Cerebellar cortex (tissue), 1 donor: ENCODE results near the gene GPR25.
"Not testable (repeated sequence)": the region's sequence is repeated elsewhere in the genome, so short reads cannot be mapped to it uniquely, and the experiment has no call there.

Experiments
- DNase-seq: peaks from one replicate; pipeline ENCODE4 v3.0.0-alpha.2; 2015; ENCODE audit warnings: low spot score

GPR25 gene

GRCh38 chr1:200895443-200895789 is 22.6 kb downstream of the GPR25 start:
- DNase-seq = no peak

DNA sequence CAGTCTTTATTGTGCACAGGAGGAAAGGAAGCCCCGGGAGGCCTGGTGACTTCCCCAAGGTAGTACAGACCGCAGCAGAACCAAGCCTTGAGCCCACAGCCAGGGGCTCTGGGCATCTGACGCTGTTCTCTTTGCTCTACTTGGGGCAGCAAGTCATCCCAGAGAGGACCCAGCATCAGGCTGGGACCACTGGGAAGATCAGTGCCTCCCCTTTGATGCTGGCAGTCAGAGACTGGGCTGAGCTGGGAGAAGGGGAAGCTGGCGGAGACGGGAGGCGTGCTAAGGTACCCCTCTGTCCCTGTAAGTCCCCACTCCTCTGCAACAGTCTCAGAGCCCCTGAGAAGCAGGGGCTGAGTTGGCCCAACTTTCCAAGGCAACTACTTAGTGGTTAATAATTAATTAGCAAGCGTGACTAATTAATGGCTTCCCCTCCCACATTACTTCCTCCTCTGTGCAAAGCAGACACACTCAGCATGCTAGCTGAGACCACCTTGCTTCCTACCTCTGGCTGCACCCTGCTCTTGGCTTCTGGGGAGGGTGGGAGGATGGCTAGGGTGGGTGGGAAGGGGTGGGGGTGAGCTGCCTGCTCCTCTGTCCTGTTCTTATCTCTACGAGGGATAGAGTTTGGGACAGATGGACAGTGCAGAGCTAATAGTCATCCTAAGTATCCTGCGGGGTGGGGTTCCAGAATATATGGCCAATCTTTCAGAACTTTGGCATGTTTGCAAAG is 23.2 kb downstream of the GPR25 start:
- DNase-seq = no peak

DNA sequence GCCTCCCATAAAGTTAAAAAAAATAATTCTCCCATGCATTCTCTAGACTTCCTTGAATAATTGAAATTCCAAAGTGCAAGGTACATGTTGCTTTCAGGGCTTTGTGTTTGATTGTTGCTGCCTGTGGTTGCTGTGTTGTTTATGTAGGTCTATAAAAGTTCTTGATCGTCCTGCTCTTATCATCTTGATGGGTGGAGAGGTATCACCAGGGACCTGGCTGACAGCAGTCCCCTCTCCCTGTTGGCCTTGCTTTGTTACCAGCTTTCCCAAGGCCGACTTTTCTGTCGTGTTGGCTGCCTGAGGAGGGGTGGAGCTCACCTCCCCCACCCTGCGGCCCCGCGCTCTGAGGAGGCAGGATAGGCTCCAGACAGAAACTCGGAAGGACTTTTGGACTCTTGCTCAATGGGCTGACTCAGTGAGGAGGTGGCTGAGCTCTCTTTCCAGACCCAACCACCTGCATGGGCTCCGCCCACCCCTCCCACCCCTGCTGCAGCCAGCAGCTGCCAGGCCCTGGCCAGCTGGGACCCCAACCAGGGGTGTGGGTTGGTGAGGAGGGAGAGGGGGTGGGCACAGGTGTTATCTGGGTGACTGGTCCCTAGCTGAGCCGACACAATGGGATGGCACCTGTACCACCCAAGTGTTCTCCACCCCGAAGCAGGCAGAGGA is 23.9 kb downstream of the GPR25 start:
- DNase-seq = no peak

DNA sequence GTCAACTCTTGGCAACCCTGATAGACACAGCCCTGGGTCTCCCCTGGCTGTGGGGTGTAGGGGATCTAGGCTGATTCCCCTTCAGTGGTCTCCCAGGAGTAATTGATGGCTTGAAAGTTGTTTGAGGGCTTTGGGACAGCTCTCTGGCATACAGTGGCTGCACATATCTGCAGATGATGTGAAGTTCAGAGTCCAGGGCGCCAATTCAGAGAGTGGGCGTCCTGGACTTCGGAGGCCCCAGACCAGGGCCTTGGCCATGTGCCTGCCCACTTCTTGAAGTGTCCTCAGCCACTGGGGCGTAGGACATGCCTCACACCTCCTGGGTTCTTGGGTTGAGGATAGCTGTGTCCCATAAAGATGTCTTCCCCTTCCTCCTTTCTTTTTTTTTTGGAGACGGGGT is 24.5 kb downstream of the GPR25 start:
- DNase-seq = no peak

- DNase-seq = no peak
These were observed 26.2 kb downstream of the GPR25 start for GRCh38 chr1:200899015-200899386.

DNA sequence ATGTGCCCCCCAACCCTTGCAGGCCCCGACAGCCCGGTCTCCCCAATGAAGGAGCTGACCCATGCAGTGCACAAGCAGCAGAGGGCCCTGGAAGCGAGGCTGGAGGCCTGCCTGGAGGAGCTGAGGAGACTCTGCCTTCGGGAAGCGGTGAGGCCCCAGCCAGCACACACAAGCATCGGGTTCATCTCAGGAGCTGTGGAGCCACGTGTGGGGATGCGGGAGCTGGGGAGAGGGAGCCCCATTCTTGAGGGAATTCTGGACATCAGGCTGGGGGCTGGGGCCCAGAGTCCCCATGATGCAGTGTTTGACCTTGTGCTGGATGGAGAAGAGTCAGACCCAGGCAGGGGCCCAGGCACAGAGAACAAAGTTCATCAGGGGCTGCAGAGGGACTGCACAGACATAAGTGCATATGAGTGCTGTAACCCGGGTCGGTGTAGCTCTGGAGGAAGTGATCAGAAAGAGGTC is 26.7 kb downstream of the GPR25 start:
- no peak for DNase-seq

- no peak for DNase-seq
These were observed 27.4 kb downstream of the GPR25 start for GRCh38 chr1:200899954-200900867.

GRCh38 chr1:200900877-200901276 is 28.1 kb downstream of the GPR25 start:
- DNase-seq = no peak

DNA sequence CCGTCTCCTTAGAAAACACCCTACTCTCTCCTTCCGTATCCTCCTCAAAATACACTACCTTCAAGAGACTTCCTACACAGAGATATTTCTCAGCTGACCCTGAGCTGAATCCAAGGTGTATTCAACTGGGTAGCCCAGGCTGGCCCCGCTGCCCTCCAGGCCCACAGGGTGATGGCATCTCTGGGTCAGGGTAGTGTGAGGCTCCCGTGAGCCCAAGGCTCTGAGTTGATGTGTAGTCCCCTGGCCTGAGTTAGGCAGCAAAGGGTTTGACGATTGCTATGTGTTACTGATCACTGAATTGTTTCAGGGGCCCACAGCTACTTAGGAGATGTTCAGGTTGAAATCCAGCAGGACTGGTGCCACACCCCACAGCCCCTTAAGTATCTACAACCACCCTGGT is 28.6 kb downstream of the GPR25 start:
- DNase-seq = no peak

DNA sequence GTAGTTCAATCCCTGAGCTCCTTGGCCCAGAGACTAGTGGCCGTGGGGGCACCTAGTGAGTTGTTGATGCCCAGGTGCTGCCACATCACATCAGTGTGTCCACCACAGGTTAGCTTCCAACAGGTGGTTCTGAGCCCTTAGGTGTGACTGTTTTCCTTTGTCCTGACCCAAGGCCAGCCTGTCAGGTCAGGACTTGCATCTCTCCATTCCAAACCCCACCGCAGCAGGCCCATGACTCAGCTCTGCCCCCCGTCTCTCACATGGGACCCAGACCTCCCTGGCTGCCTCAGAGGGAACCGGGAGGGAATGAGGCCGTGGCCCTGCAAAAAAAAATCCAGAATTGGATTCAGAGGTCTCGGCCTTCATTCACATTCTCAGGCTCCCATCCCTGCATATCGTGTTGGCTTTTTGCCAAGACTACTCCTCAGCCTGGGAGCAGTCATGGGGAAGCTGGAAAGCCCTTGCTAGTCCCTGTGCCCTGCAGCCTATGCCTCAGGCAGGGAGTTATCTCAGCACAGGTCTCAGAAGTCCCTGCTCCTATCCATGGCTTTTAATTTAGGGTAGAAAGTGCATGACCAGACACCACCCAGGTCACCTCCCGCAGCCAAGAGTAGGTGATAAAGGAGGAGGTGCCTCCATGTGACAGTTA is 29.1 kb downstream of the GPR25 start:
- no peak for DNase-seq

- DNase-seq = no peak
These were observed 31.0 kb downstream of the GPR25 start for GRCh38 chr1:200903793-200904192.

DNA sequence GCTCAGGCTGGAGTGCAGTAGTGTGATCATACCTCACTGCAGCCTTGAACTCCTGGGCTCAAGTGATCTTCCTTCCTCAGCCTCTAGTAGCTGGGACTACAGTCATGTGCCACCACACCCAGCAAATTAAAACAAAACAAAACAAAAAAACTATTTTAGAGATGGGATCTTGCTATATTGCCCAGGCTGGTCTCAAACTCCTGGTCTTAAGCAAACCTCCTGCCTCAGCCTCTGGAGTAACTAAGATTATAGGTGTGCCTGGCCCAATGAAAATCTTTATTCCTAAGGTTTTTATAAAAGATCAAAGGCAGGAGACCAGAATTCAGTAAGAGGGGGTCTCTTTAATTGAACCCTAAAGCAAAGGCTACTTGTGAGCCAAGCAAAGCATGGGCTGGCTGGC is 32.0 kb downstream of the GPR25 start:
- DNase-seq = no peak

- no peak for DNase-seq
These were observed 32.8 kb downstream of the GPR25 start for GRCh38 chr1:200905411-200906052.

DNA sequence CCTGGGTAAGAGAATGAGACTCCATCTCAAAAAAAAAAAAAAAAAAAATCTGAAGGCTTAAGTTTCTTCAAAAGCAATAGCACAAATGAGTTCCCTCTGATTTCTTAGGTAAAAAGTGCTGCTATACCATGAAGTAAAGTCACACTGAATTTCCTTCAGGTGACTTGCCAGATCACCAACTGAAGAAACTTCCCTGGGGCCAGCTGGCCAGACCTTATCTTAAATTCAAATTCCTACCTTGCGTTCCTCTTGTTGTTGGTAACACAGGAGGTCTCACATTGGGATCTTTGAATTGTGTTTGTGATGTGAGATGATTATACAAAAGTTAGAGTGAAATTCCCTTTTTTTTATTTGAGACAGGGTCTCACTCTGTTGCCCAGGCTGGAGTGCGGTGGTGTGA is 33.7 kb downstream of the GPR25 start:
- DNase-seq = no peak

DNA sequence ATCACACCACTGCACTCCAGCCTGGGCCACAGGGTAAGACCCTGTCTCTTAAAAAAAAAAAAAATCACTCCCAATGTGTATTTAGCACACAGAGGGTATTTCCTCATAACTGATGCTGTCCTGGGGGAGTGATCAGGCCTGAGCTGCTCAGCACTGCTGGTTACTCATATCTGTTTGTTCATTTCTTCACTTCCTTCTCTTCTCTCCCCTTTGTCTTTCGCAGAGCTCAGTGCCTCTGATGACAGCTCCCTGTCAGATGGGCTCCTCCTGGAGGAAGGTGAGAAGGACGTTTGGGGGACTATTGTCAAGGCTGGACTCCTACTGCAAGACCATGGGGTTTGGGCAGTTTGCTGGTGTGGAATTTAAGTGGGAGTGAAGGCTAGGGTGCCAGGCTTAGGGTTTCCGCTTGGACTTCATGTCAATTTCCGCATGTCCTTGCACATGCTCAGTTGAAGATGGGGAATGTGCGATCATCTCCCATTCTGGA is 34.9 kb downstream of the GPR25 start:
- no peak for DNase-seq

GRCh38 chr1:200908191-200908868 is 35.5 kb downstream of the GPR25 start:
- no peak for DNase-seq

DNA sequence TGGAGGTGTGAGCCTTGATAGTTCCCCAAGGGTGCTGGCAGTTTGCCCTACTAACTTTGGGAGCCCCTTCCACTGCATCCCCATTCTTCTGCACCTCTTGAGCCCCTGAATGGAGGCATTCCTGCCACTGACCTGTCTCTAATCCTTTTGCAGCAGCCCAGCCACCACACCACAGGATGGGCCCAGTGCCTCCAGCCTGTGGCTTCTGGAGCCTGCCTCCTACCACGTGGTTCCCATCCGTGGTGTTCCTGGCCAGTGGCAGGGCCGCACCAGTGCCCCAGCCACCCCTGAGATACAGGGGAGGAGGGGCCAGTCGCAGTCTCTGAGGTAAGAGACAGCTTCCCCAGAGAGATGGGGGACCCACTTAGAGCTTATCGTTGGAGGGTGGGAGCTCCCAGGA is 36.3 kb downstream of the GPR25 start:
- DNase-seq = no peak

- no peak for DNase-seq
These were observed 37.0 kb downstream of the GPR25 start for GRCh38 chr1:200909757-200910239.

GRCh38 chr1:200911361-200911760 is 38.6 kb downstream of the GPR25 start:
- DNase-seq = no peak

GRCh38 chr1:200911936-200912335 is 39.2 kb downstream of the GPR25 start:
- not testable (repeated sequence) for DNase-seq
